HCT116 (cell line): Measurements from ENCODE around the gene RCBTB1. TPM values are rescaled to one million over a fixed set of nuclear protein-coding genes. Genes with fewer than 3 reads are reported as not detected.

Experiments used
- ATAC-seq: fragments of 200-7000 bp; cut with Tn5 transposase; 2 replicates; pipeline ENCODE4 v1.9.1; 2020; ENCODE audit warnings: mild to moderate bottlenecking, moderate library complexity
- BruUV-seq: library from RNA; stranded (reverse); fragments of 400-500 nt; replicated peaks from 2 replicates; lab custom pipeline; 2021; lab: Mats Ljungman, UMichigan
- CTCF ChIA-PET: fragments of 300-600 bp; sonication (Branson Sonifier 250); formaldehyde crosslinking; loops from one replicate; lab custom pipeline; 2021; ENCODE audit warnings: antibody characterized with exemption; lab: Charles Lee
- POLR2A ChIA-PET: fragments of 300-600, 350-600 bp; sonication (Branson Sonifier 250); formaldehyde crosslinking; loops from one replicate; lab custom pipeline; 2021; ENCODE audit warnings: antibody characterized with exemption; lab: Charles Lee
- RAD21 ChIA-PET, 2 experiments: fragments of 300-600 bp; sonication (Branson Sonifier 250); formaldehyde crosslinking; loops; one replicate each; lab custom pipeline; 2023; ENCODE audit warnings: low total read pairs in 2 of 2; ENCODE audit not compliant: uncharacterized antibody in 2 of 2, unreplicated experiment in 2 of 2, low non-redundant PET in 1 of 2; lab: Charles Lee
- DNase-seq: peaks from one replicate; pipeline ENCODE4 v3.0.0-alpha.2; 2010; ENCODE audit warnings: low read depth, low spot score
- H2AFZ ChIP-seq: fragments of 200-600 bp; shearing (Covaris generic), sonication (generic); 2 replicates; pipeline ENCODE4 v1.6.1; 2017; ENCODE audit warnings: low read depth, mixed run types, mixed read lengths, antibody characterized with exemption, low read length; ENCODE audit not compliant: poor library complexity, severe bottlenecking
- H3K27ac ChIP-seq: 2 replicates; pipeline ENCODE4 v1.5.1; 2012; ENCODE audit warnings: low read depth, low read length
- H3K27me3 ChIP-seq: fragments of 200-600 bp; sonication (generic); 2 replicates; pipeline ENCODE4 v1.6.1; 2016; ENCODE audit warnings: mixed run types, low read length, mixed read lengths; ENCODE audit not compliant: insufficient read depth
- H3K36me3 ChIP-seq, 2 experiments: fragments of 200-500 bp in 1 of 2; fragments of 200-600 bp in 1 of 2; sonication (Bioruptor generic) in 1 of 2; sonication (generic) in 1 of 2; 2 replicates each; pipeline versions ENCODE4 v1.5.1 to v1.6.1; 2014 to 2016; ENCODE audit warnings: low read length in 2 of 2, inconsistent platforms in 1 of 2, mixed read lengths in 1 of 2, mixed run types in 1 of 2; ENCODE audit not compliant: insufficient read depth in 2 of 2, control insufficient read depth in 1 of 2
- H3K4me1 ChIP-seq, 2 experiments: fragments of 200-600 bp in 1 of 2; sonication (generic) in 1 of 2; 2 replicates each; pipeline versions ENCODE4 v1.5.1 to v1.6.1; 2012 to 2017; ENCODE audit warnings: low read length in 2 of 2, inconsistent platforms in 1 of 2, mild to moderate bottlenecking in 1 of 2, mixed read lengths in 1 of 2, mixed run types in 1 of 2, moderate library complexity in 1 of 2; ENCODE audit not compliant: insufficient read depth in 2 of 2, control insufficient read depth in 1 of 2
- H3K4me2 ChIP-seq: fragments of 200-600 bp; sonication (generic); 2 replicates; pipeline ENCODE4 v1.6.1; 2017; ENCODE audit warnings: mixed run types, low read length, mixed read lengths
- H3K4me3 ChIP-seq, 2 experiments: fragments of 200-600 bp in 1 of 2; sonication (generic) in 1 of 2; replicated peaks in 1 of 2; 2 replicates each; pipeline ENCODE4 v1.5.1; 2011 to 2016; ENCODE audit warnings: low read length in 2 of 2, control low read depth in 1 of 2, low read depth in 1 of 2, mild to moderate bottlenecking in 1 of 2, mixed read lengths in 1 of 2, mixed run types in 1 of 2
- H3K79me2 ChIP-seq: fragments of 200-600 bp; sonication (generic); 2 replicates; pipeline ENCODE4 v1.6.1; 2017; ENCODE audit warnings: mild to moderate bottlenecking, mixed run types, low read length, moderate library complexity, mixed read lengths; ENCODE audit not compliant: insufficient read depth
- H3K9ac ChIP-seq: fragments of 200-600 bp; sonication (generic); 2 replicates; pipeline ENCODE4 v1.6.1; 2016; ENCODE audit warnings: low read length, mixed read lengths
- H3K9me2 ChIP-seq: fragments of 200-600 bp; sonication (generic), shearing (Covaris generic); 2 replicates; pipeline ENCODE4 v1.6.1; 2017; ENCODE audit warnings: mixed run types, mild to moderate bottlenecking, moderate library complexity; ENCODE audit not compliant: insufficient read depth
- H3K9me3 ChIP-seq, 2 experiments: fragments of 200-500 bp in 1 of 2; fragments of 200-600 bp in 1 of 2; sonication (Bioruptor generic) in 1 of 2; sonication (generic) in 1 of 2; 2 replicates each; pipeline ENCODE4 v1.6.1; 2014 to 2017; ENCODE audit warnings: low read length in 2 of 2, mixed read lengths in 2 of 2, inconsistent platforms in 1 of 2, low read depth in 1 of 2, mild to moderate bottlenecking in 1 of 2, mixed run types in 1 of 2, moderate library complexity in 1 of 2; ENCODE audit not compliant: control insufficient read depth in 1 of 2, insufficient read depth in 1 of 2
- H4K20me1 ChIP-seq: fragments of 200-600 bp; sonication (generic), shearing (Covaris generic); 2 replicates; pipeline ENCODE4 v1.6.1; 2017; ENCODE audit warnings: mixed run types, mild to moderate bottlenecking, moderate library complexity; ENCODE audit not compliant: insufficient read depth
- EGR1 ChIP-seq: IDR thresholded peaks from 2 replicates; pipeline ENCODE4 v1.6.1; 2012; ENCODE audit warnings: low read depth
- EZH2 ChIP-seq: fragments of 200-600 bp; sonication (generic); IDR thresholded peaks from 2 replicates; pipeline ENCODE4 v1.6.1; 2017; ENCODE audit warnings: antibody characterized with exemption, mixed run types
- POLR2AphosphoS5 ChIP-seq: IDR thresholded peaks from 2 replicates; pipeline ENCODE4 v1.6.1; 2011; ENCODE audit warnings: mild to moderate bottlenecking, low read depth, low read length, moderate library complexity
- SIN3A ChIP-seq: IDR thresholded peaks from 2 replicates; pipeline ENCODE4 v1.6.1; 2012; ENCODE audit warnings: low read depth
- TCF7L2 ChIP-seq: IDR thresholded peaks from 2 replicates; pipeline ENCODE4 v1.7.0; 2011; ENCODE audit warnings: borderline replicate concordance, inconsistent platforms; ENCODE audit not compliant: insufficient read depth, insufficient read length; ENCODE audit errors: extremely low read depth
- ZFX ChIP-seq: fragments of 450-650 bp; IDR thresholded peaks from 2 replicates; pipeline ENCODE4 v1.6.1; 2017
- intact Hi-C: fragments of 100-400 bp; cut with micrococcal nuclease; formaldehyde crosslinking; loops from 2 replicates; pipeline ENCODE4 v1.10.0; 2022
- total RNA-seq: library from RNA; stranded (reverse); gene quantifications from one replicate; pipeline ENCODE4 v1.2.1, GENCODE V29; 2021; ENCODE audit not compliant: unreplicated experiment
- TF ChIP-seq, protein P1 (sequence below): IDR thresholded peaks from 2 replicates; pipeline ENCODE4 v1.6.1; 2011; ENCODE audit warnings: mild to moderate bottlenecking, low read length, moderate library complexity; ENCODE audit not compliant: insufficient replicate concordance; ENCODE audit errors: extremely low read depth
- TF ChIP-seq, protein P2 (sequence below): IDR thresholded peaks from 2 replicates; pipeline ENCODE4 v1.6.1; 2012; ENCODE audit warnings: low read depth

The RCBTB1 gene
- total RNA-seq, 1 experiment from 2014 or later: 22.2 TPM

DNA sequence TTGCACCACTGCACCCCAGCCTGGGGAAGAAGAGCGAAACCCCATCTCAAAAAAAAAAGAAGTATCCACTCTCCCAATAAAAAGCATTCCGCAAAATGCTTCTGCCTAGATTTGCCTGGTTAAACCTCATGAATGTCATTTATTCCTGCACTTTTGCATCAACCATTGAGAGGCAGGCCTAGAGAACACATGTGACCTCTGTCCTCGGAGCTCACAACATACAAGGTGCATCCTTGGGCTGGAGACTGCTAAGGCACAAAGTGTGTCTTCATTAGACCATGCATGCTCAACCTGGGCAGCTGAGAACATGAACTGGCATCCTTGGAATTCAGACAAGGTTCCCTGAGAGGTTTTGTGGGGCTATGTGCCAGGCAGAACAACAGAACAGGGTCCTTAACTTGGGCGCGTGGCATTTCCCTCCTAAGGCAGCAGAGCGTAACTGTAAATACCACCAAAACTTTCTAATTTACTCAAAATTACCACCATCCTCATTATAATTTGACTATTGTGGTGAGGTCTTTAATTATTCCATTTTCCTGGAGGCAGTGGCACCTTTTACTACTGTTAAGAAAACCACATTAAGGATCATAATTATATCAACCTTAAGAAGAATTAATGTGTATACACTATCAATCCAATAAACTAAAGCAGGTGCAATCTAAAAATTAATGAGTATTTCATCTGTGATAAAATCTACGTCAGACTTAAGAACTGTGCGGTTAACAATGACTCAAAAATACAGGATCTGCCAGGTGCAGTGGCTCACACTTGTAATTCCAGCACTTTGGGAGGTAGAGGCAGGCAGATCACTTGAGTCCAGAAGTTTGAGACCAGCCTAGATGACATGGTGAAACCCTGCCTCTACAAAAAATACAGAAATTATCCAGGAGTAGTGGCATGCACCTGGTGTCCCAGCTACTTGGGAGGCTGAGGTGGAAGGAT, 13.8 kb downstream of the RCBTB1 start:
- Histone ChIP-seq H3K27me3 (no peaks in the 10 kb centered on the region), H3K27ac (no peak overlapping the region), H3K9me3 (no peaks in the 10 kb centered on the region), H4K20me1 (no peaks in the 10 kb centered on the region), H3K4me3 (no peak overlapping the region), H3K4me2 (no peak overlapping the region)
- intact Hi-C loops: no loop called here
- RAD21 ChIA-PET: no interaction called here
- TF ChIP-seq POLR2AphosphoS5 (no peak), ZFX (no peak), EZH2 (no peak), EGR1 (no peak), TCF7L2 (no peak), SIN3A (no peak)
- TF ChIP-seq, protein P1, sequence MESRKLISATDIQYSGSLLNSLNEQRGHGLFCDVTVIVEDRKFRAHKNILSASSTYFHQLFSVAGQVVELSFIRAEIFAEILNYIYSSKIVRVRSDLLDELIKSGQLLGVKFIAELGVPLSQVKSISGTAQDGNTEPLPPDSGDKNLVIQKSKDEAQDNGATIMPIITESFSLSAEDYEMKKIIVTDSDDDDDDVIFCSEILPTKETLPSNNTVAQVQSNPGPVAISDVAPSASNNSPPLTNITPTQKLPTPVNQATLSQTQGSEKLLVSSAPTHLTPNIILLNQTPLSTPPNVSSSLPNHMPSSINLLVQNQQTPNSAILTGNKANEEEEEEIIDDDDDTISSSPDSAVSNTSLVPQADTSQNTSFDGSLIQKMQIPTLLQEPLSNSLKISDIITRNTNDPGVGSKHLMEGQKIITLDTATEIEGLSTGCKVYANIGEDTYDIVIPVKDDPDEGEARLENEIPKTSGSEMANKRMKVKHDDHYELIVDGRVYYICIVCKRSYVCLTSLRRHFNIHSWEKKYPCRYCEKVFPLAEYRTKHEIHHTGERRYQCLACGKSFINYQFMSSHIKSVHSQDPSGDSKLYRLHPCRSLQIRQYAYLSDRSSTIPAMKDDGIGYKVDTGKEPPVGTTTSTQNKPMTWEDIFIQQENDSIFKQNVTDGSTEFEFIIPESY: no peak
- TF ChIP-seq, protein P2, sequence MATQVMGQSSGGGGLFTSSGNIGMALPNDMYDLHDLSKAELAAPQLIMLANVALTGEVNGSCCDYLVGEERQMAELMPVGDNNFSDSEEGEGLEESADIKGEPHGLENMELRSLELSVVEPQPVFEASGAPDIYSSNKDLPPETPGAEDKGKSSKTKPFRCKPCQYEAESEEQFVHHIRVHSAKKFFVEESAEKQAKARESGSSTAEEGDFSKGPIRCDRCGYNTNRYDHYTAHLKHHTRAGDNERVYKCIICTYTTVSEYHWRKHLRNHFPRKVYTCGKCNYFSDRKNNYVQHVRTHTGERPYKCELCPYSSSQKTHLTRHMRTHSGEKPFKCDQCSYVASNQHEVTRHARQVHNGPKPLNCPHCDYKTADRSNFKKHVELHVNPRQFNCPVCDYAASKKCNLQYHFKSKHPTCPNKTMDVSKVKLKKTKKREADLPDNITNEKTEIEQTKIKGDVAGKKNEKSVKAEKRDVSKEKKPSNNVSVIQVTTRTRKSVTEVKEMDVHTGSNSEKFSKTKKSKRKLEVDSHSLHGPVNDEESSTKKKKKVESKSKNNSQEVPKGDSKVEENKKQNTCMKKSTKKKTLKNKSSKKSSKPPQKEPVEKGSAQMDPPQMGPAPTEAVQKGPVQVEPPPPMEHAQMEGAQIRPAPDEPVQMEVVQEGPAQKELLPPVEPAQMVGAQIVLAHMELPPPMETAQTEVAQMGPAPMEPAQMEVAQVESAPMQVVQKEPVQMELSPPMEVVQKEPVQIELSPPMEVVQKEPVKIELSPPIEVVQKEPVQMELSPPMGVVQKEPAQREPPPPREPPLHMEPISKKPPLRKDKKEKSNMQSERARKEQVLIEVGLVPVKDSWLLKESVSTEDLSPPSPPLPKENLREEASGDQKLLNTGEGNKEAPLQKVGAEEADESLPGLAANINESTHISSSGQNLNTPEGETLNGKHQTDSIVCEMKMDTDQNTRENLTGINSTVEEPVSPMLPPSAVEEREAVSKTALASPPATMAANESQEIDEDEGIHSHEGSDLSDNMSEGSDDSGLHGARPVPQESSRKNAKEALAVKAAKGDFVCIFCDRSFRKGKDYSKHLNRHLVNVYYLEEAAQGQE: no peak
- TF ChIP-seq, all 23 proteins: peak for 0
- Histone ChIP-seq H3K36me3 (no peaks in the 10 kb centered on the region), H3K9me2 (no peaks in the 10 kb centered on the region), H3K4me1 (no peaks in the 10 kb centered on the region), H3K9ac (no peak overlapping the region), H3K79me2 (peaks cover 4% of the 10 kb centered on the region; the same call in 1 of the 2 replicates), H2AFZ (no peak overlapping the region)
- CTCF ChIA-PET: no interaction called here
- POLR2A ChIA-PET: no interaction called here
- DNase-seq: no peak
- BruUV-seq: no TSS peak
- no peak for ATAC-seq
